KMS-11 (cell line): ENCODE results near the gene PC.

Source experiments
- H2AFZ ChIP-seq: fragments of 200-600 bp; sonication (generic); 2 replicates; pipeline ENCODE4 v1.6.1; 2016; ENCODE audit warnings: antibody characterized with exemption, mixed run types, low read depth
- H3K27ac ChIP-seq: fragments of 200-600 bp; sonication (generic); 2 replicates; pipeline ENCODE4 v1.6.1; 2016; ENCODE audit warnings: mild to moderate bottlenecking, mixed run types
- H3K27me3 ChIP-seq: fragments of 200-600 bp; sonication (generic); 2 replicates; pipeline ENCODE4 v1.6.1; 2017; ENCODE audit warnings: mild to moderate bottlenecking, low read depth, mixed run types, moderate library complexity; ENCODE audit not compliant: insufficient read depth
- H3K36me3 ChIP-seq: fragments of 200-600 bp; sonication (generic); 2 replicates; pipeline ENCODE4 v1.6.1; 2017; ENCODE audit warnings: mild to moderate bottlenecking, mixed run types; ENCODE audit not compliant: insufficient read depth
- H3K4me1 ChIP-seq: fragments of 200-600 bp; sonication (generic); 2 replicates; pipeline ENCODE4 v1.6.1; 2016; ENCODE audit warnings: mild to moderate bottlenecking, low read depth, mixed run types; ENCODE audit not compliant: poor library complexity, severe bottlenecking
- H3K4me2 ChIP-seq: fragments of 200-600 bp; sonication (generic); 2 replicates; pipeline ENCODE4 v1.7.0; 2016; ENCODE audit warnings: mild to moderate bottlenecking, mixed run types
- H3K4me3 ChIP-seq: fragments of 200-600 bp; sonication (generic); IDR thresholded peaks from 2 replicates; pipeline ENCODE4 v1.6.1; 2017; ENCODE audit warnings: low read depth, low read length, mixed read lengths; ENCODE audit not compliant: insufficient read depth
- H3K79me2 ChIP-seq: fragments of 200-600 bp; sonication (generic); 2 replicates; pipeline ENCODE4 v1.6.1; 2016; ENCODE audit warnings: low read depth, mixed run types; ENCODE audit not compliant: insufficient read depth
- H3K9ac ChIP-seq: fragments of 200-600 bp; sonication (generic); 2 replicates; pipeline ENCODE4 v1.6.1; 2016; ENCODE audit warnings: mild to moderate bottlenecking, mixed run types
- H4K20me1 ChIP-seq: fragments of 200-600 bp; sonication (generic); 2 replicates; pipeline ENCODE4 v1.6.1; 2016; ENCODE audit warnings: mild to moderate bottlenecking, mixed run types; ENCODE audit not compliant: insufficient read depth
- TF ChIP-seq, protein P1 (sequence below): fragments of 200-600 bp; sonication (generic); conservative IDR thresholded peaks from 2 replicates; pipeline ENCODE4 v1.6.1; 2017; ENCODE audit warnings: low read depth, mild to moderate bottlenecking, antibody characterized with exemption, low read length, moderate library complexity, mixed read lengths

The PC gene

DNA sequence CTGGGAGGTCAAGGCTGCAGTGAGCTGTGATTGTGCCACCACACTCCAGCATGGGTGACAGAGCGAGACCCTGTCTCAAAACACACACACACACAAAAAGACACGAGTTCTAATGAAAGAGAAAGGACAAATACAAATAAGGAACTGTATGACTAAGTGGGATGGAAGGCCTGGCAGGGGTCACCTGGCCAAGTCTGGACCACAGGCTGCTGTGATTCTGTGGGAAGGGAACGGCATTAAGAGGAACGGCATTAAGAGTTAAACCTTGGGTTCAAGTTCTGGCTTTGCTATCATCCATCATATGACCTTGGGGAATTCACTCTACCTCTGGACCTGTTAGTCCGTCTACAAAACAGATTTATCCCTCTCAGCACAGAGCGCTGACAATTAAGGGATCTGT is 53.6 kb downstream of the PC start:
- TF ChIP-seq, protein P1, sequence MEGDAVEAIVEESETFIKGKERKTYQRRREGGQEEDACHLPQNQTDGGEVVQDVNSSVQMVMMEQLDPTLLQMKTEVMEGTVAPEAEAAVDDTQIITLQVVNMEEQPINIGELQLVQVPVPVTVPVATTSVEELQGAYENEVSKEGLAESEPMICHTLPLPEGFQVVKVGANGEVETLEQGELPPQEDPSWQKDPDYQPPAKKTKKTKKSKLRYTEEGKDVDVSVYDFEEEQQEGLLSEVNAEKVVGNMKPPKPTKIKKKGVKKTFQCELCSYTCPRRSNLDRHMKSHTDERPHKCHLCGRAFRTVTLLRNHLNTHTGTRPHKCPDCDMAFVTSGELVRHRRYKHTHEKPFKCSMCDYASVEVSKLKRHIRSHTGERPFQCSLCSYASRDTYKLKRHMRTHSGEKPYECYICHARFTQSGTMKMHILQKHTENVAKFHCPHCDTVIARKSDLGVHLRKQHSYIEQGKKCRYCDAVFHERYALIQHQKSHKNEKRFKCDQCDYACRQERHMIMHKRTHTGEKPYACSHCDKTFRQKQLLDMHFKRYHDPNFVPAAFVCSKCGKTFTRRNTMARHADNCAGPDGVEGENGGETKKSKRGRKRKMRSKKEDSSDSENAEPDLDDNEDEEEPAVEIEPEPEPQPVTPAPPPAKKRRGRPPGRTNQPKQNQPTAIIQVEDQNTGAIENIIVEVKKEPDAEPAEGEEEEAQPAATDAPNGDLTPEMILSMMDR: no peak
- H2AFZ ChIP-seq: no peak overlapping the region
- peaks cover 13% of the 10 kb centered on the region for H3K4me1 ChIP-seq
- no peaks in the 10 kb centered on the region for H3K79me2 ChIP-seq
- no peaks in the 10 kb centered on the region for H3K36me3 ChIP-seq
- H3K27me3 ChIP-seq: no peaks in the 10 kb centered on the region
- H3K27ac ChIP-seq: no peak overlapping the region
- no peak overlapping the region for H3K9ac ChIP-seq
- no peak overlapping the region for H3K4me3 ChIP-seq
- no peaks in the 10 kb centered on the region for H4K20me1 ChIP-seq
- no peak overlapping the region for H3K4me2 ChIP-seq

- Histone ChIP-seq H3K27ac (no peak overlapping the region), H3K4me3 (no peak overlapping the region), H3K9ac (no peak overlapping the region), H3K27me3 (no peaks in the 10 kb centered on the region), H3K79me2 (no peaks in the 10 kb centered on the region), H3K36me3 (no peaks in the 10 kb centered on the region), H4K20me1 (no peaks in the 10 kb centered on the region), H3K4me1 (peaks cover 13% of the 10 kb centered on the region), H2AFZ (no peak overlapping the region), H3K4me2 (no peak overlapping the region)
- TF ChIP-seq, protein P1: no peak
These were observed 54.1 kb downstream of the PC start for GRCh38 chr11:66904055-66904454.

- Histone ChIP-seq H3K4me2 (no peak overlapping the region), H3K27ac (no peak overlapping the region), H2AFZ (no peak overlapping the region), H3K4me1 (peaks cover 13% of the 10 kb centered on the region), H3K9ac (no peak overlapping the region), H3K79me2 (no peaks in the 10 kb centered on the region), H3K4me3 (no peak overlapping the region), H3K36me3 (no peaks in the 10 kb centered on the region), H3K27me3 (no peaks in the 10 kb centered on the region), H4K20me1 (no peaks in the 10 kb centered on the region)
- TF ChIP-seq, protein P1: no peak
These were observed 55.6 kb downstream of the PC start for GRCh38 chr11:66902486-66903177.

DNA sequence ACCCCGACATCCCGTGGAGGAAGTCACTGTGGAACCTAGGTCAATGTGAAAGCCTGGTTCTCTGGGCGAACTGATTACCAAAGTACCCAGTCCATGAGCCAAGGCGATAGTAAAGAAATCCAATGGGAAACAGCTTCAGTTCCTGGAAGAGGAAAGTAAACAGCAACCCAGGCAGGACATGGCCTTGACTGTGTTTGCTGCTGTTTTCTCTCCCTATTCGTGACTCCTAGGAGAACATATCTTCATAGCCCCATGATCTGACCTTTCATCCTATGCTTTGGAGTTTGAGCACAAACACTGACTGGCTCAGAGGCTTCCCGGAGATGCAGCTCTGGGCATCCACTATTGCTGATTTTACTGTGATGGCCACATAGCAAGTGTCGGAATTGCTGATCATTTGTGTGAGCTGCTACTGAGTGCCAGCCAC is 56.2 kb downstream of the PC start:
- H3K4me2 ChIP-seq: no peak overlapping the region
- H3K4me3 ChIP-seq: no peak overlapping the region
- no peaks in the 10 kb centered on the region for H3K36me3 ChIP-seq
- H3K79me2 ChIP-seq: no peaks in the 10 kb centered on the region
- peaks cover 13% of the 10 kb centered on the region for H3K4me1 ChIP-seq
- H3K9ac ChIP-seq: no peak overlapping the region
- no peak overlapping the region for H2AFZ ChIP-seq
- TF ChIP-seq, protein P1: no peak
- no peak overlapping the region for H3K27ac ChIP-seq
- H4K20me1 ChIP-seq: no peaks in the 10 kb centered on the region
- no peaks in the 10 kb centered on the region for H3K27me3 ChIP-seq
